Upper lobe of left lung (tissue), 6 donors: ENCODE measurements around the gene PTPRM. TPM values are rescaled to one million over a fixed set of nuclear protein-coding genes. Genes with fewer than 3 reads are reported as not detected.
A peak's percentile ranks its signal among the peaks of the same experiment; 100 is the strongest.

Source experiments
- ATAC-seq, 2 donors: fragments of 200-7000 bp; cut with Tn5 transposase; one replicate each; pipeline ENCODE4 v1.9.1; 2022; ENCODE audit warnings: mild to moderate bottlenecking in 2 of 2, moderate library complexity in 2 of 2; ENCODE audit not compliant: low FRiP score in 2 of 2
- DNase-seq, 2 donors: peaks; one replicate each; pipeline ENCODE4 v3.0.0-alpha.2; 2019 to 2020
- H3K27ac ChIP-seq, 4 donors: fragments of 200-600 bp; sonication (generic); one replicate each; pipeline ENCODE4 v1.5.1; 2016 to 2019
- H3K27me3 ChIP-seq, 4 donors: fragments of 200-600 bp; sonication (generic); one replicate each; pipeline ENCODE4 v1.5.1; 2017 to 2019
- H3K36me3 ChIP-seq, 4 donors: fragments of 200-600 bp; sonication (generic); one replicate each; pipeline ENCODE4 v1.5.1; 2016 to 2019
- H3K4me1 ChIP-seq, 4 donors: fragments of 200-600 bp; sonication (generic); one replicate each; pipeline ENCODE4 v1.5.1; 2018 to 2019
- H3K4me3 ChIP-seq, 4 donors: fragments of 200-600 bp; sonication (generic); one replicate each; pipeline ENCODE4 v1.5.1; 2017 to 2019; ENCODE audit warnings: mild to moderate bottlenecking in 2 of 4, moderate library complexity in 1 of 4
- H3K9me3 ChIP-seq, 4 donors: fragments of 200-600 bp; sonication (generic); one replicate each; pipeline ENCODE4 v1.5.1; 2018 to 2019
- CTCF ChIP-seq, 6 experiments: fragments of 450-650 bp in 4 of 6; fragments of 200-600 bp in 2 of 6; sonication (generic) in 2 of 6; IDR thresholded peaks; one replicate each; pipeline ENCODE4 v1.5.1; 2016 to 2019; ENCODE audit warnings: antibody characterized with exemption in 6 of 6
- EP300 ChIP-seq, 4 donors: sonication (generic); formaldehyde crosslinking; IDR thresholded peaks; one replicate each; pipeline ENCODE4 v1.5.1; 2017; ENCODE audit warnings: antibody characterized with exemption in 4 of 4, control low read depth in 2 of 4
- POLR2A ChIP-seq, 4 donors: fragments of 450-650 bp; IDR thresholded peaks; one replicate each; pipeline ENCODE4 v1.5.1; 2016 to 2017; ENCODE audit warnings: antibody characterized with exemption in 4 of 4, mild to moderate bottlenecking in 2 of 4
- POLR2AphosphoS5 ChIP-seq, 2 donors: sonication (generic); formaldehyde crosslinking; IDR thresholded peaks; one replicate each; pipeline ENCODE4 v1.5.1; 2017; ENCODE audit warnings: antibody characterized with exemption in 2 of 2
- WGBS, 2 donors: methylation state at CpG; one replicate each; pipeline ENCODE4 v1.1.5; 2017 to 2018; 5-methylcytosine and 5-hydroxymethylcytosine counted together
- total RNA-seq, 6 donors: library from RNA; depleted of rRNA in 4 of 6; stranded (reverse); fragments of >200 nt in 4 of 6; gene quantifications; one replicate each; pipeline versions ENCODE4 v1.1.0 to v1.2.1, GENCODE V29; 2016 to 2021
- donor health status: DM: no; HTN: no; CAD: no; lungs with moderate emphysema.
- donor health status: DM: no; HTN: yes; CAD: no; lungs with severe emphysema.

Gene PTPRM
- total RNA-seq, 6 donors from 2014 or later = 82.0 to 201 (median 154) TPM

- DNase-seq (no peak), ATAC-seq (no peak)
- TF ChIP-seq EP300 (IDR thresholded peaks at IDR 0.05) (no peak), CTCF (IDR thresholded peaks at IDR 0.05) (no peak), POLR2A (IDR thresholded peaks at IDR 0.05) (no peak), POLR2AphosphoS5 (IDR thresholded peaks at IDR 0.05) (no peak)
- no peaks in the 10 kb centered on the region for H3K9me3 ChIP-seq
- WGBS, 2 donors = 88 to 100% methylated on average over 2 of the region's 2 CpGs
- peaks cover 4 to 12% (median 9%) of the 10 kb centered on the region in 4 donors for H3K4me1 ChIP-seq
- H3K27me3 ChIP-seq = no peaks in the 10 kb centered on the region
- no peak overlapping the region for H3K4me3 ChIP-seq
- H3K36me3 ChIP-seq = no peaks in the 10 kb centered on the region
- H3K27ac ChIP-seq = no peak overlapping the region
Measured at GRCh38 chr18:8365528-8365927, 798.4 kb downstream of the PTPRM start.

GRCh38 chr18:8366070-8366469, 799.0 kb downstream of the PTPRM start:
- no peak for ATAC-seq
- TF ChIP-seq POLR2AphosphoS5 (IDR thresholded peaks at IDR 0.05) (no peak), EP300 (IDR thresholded peaks at IDR 0.05) (no peak), POLR2A (IDR thresholded peaks at IDR 0.05) (no peak), CTCF (IDR thresholded peaks at IDR 0.05) (no peak)
- H3K36me3 ChIP-seq = no peaks in the 10 kb centered on the region

GRCh38 chr18:8366656-8367055, 799.5 kb downstream of the PTPRM start:
- Histone ChIP-seq H3K9me3 (no peaks in the 10 kb centered on the region), H3K27me3 (no peaks in the 10 kb centered on the region), H3K4me3 (peak overlapping the region in 1 of 4 donors; percentile 41), H3K27ac (no peak overlapping the region), H3K4me1 (peaks cover 4 to 12% (median 9%) of the 10 kb centered on the region in 4 donors), H3K36me3 (no peaks in the 10 kb centered on the region)
- 92 to 96% methylated on average over 15 to 16 of the region's 16 CpGs for WGBS, 2 donors
- peak in 1 of 2 donors; percentile 45 for DNase-seq
- no peak for TF ChIP-seq POLR2AphosphoS5 (IDR thresholded peaks at IDR 0.05)
- TF ChIP-seq EP300 (IDR thresholded peaks at IDR 0.05) = no peak
- no peak for TF ChIP-seq CTCF (IDR thresholded peaks at IDR 0.05)
- TF ChIP-seq POLR2A (IDR thresholded peaks at IDR 0.05) = no peak
- no peak for ATAC-seq

More at GRCh38 chr18:8366070-8366469, 799.0 kb downstream of the PTPRM start:
- Histone ChIP-seq H3K4me3 (no peak overlapping the region), H3K4me1 (peaks cover 4 to 12% (median 9%) of the 10 kb centered on the region in 4 donors), H3K9me3 (no peaks in the 10 kb centered on the region), H3K27me3 (no peaks in the 10 kb centered on the region), H3K27ac (no peak overlapping the region)
- no peak for DNase-seq
- WGBS, 2 donors = 96% methylated on average over 3 to 5 of the region's 5 CpGs

- Histone ChIP-seq H3K27me3 (no peaks in the 10 kb centered on the region), H3K4me3 (peak overlapping the region in 3 of 4 donors; percentile 26 to 41 (median 35)), H3K36me3 (no peaks in the 10 kb centered on the region), H3K27ac (peak overlapping the region in 3 of 4 donors; percentile 27 to 63 (median 58)), H3K9me3 (no peaks in the 10 kb centered on the region), H3K4me1 (peaks cover 4 to 12% (median 9%) of the 10 kb centered on the region in 4 donors)
- 12 to 13% methylated on average over 23 to 43 of the region's 47 CpGs for WGBS, 2 donors
- TF ChIP-seq CTCF (IDR thresholded peaks at IDR 0.05) = peak in 5 of 6 experiments; percentile 35 to 58 (median 48)
- TF ChIP-seq POLR2AphosphoS5 (IDR thresholded peaks at IDR 0.05) = no peak
- DNase-seq = peak; percentile 43 to 90
- peak; percentile 31 to 66 for ATAC-seq
Measured at GRCh38 chr18:8367217-8367988, 800.3 kb downstream of the PTPRM start.
